ENCODE measurements around the gene OLFML3.

OLFML3 gene

DNA sequence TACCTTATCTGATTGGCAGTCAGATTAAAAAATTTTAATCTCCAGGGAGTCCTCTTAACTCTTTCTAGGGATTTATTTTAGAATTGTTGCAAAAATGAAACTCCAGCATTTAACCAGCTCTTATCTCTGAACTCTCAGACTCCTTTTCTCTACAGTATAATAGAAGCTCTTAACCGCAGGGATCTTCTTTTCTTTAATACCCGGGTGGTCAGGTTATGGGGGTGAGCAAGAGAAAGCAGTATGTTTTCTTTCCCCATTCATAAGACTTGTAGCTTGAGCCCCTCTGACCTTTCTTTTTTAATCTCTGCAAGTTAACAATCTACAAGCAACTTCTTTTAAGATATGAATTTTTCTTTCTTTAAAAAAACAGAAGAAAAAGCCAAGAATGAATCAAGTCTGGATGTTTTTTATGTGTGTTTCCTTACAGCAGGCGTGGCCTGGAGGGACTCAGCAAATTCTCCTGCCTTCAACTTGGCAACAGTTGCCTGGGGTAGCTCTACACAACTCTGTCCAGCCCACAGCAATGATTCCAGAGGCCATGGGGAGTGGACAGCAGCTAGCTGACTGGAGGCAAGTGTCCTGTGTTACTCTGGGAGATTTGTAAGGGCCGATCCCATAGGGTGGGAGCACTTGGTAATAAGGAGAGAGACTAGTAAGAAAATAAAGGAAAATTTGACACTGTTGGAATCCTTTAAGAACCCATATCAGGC lies 13.4 kb upstream of the OLFML3 start (continued):
- TF ChIP-seq, protein P1, sequence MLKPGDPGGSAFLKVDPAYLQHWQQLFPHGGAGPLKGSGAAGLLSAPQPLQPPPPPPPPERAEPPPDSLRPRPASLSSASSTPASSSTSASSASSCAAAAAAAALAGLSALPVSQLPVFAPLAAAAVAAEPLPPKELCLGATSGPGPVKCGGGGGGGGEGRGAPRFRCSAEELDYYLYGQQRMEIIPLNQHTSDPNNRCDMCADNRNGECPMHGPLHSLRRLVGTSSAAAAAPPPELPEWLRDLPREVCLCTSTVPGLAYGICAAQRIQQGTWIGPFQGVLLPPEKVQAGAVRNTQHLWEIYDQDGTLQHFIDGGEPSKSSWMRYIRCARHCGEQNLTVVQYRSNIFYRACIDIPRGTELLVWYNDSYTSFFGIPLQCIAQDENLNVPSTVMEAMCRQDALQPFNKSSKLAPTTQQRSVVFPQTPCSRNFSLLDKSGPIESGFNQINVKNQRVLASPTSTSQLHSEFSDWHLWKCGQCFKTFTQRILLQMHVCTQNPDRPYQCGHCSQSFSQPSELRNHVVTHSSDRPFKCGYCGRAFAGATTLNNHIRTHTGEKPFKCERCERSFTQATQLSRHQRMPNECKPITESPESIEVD (tag by site-specific recombination; IDR thresholded peaks at IDR 0.05) = no peak
- TF ChIP-seq, protein P2, sequence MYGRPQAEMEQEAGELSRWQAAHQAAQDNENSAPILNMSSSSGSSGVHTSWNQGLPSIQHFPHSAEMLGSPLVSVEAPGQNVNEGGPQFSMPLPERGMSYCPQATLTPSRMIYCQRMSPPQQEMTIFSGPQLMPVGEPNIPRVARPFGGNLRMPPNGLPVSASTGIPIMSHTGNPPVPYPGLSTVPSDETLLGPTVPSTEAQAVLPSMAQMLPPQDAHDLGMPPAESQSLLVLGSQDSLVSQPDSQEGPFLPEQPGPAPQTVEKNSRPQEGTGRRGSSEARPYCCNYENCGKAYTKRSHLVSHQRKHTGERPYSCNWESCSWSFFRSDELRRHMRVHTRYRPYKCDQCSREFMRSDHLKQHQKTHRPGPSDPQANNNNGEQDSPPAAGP (tag by site-specific recombination; IDR thresholded peaks at IDR 0.05) = no peak
- TF ChIP-seq SALL2 (tag by site-specific recombination; IDR thresholded peaks at IDR 0.05; ENCODE audit: borderline replicate concordance) = no peak
- no peak for TF ChIP-seq FEZF1 (tag by site-specific recombination; IDR thresholded peaks at IDR 0.05)
- TF ChIP-seq ZNF548 (tag by site-specific recombination; IDR thresholded peaks at IDR 0.05) = no peak
- TF ChIP-seq ZNF394 (tag by site-specific recombination; IDR thresholded peaks at IDR 0.05; ENCODE audit: borderline replicate concordance) = no peak
- no peak for TF ChIP-seq ZBTB21 (tag by site-specific recombination; IDR thresholded peaks at IDR 0.05)
- no peak for TF ChIP-seq ZNF121 (tag by site-specific recombination; IDR thresholded peaks at IDR 0.05)
- no peak for TF ChIP-seq ZNF10 (tag by site-specific recombination; IDR thresholded peaks at IDR 0.05)
- no peak for TF ChIP-seq KLF10 (tag by site-specific recombination; IDR thresholded peaks at IDR 0.05)
- TF ChIP-seq, protein P3, sequence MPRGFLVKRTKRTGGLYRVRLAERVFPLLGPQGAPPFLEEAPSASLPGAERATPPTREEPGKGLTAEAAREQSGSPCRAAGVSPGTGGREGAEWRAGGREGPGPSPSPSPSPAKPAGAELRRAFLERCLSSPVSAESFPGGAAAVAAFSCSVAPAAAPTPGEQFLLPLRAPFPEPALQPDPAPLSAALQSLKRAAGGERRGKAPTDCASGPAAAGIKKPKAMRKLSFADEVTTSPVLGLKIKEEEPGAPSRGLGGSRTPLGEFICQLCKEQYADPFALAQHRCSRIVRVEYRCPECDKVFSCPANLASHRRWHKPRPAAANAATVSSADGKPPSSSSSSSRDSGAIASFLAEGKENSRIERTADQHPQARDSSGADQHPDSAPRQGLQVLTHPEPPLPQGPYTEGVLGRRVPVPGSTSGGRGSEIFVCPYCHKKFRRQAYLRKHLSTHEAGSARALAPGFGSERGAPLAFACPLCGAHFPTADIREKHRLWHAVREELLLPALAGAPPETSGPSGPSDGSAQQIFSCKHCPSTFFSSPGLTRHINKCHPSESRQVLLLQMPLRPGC (tag by site-specific recombination; IDR thresholded peaks at IDR 0.05) = no peak
- TF ChIP-seq ZNF157 (tag by site-specific recombination; IDR thresholded peaks at IDR 0.05) = no peak

DNA sequence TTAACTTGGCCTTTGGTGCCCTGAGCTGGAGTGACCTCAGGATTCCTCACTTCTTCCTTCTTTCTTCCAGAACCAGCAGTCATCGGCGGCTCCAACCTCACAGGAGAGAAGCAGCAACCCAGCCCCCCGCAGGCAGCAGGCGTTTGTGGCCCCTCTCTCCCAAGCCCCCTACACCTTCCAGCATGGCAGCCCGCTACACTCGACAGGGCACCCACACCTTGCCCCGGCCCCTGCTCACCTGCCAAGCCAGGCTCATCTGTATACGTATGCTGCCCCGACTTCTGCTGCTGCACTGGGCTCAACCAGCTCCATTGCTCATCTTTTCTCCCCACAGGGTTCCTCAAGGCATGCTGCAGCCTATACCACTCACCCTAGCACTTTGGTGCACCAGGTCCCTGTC lies 6.3 kb upstream of the OLFML3 start:
- H3K4me1 ChIP-seq (ENCODE audit: control insufficient read depth, insufficient read depth, low read length) = no peaks in the 10 kb centered on the region
- ChIA-PET CTCF (interaction anchor here (0.6 kb wide), 1 partner anchor 222 kb away, joined by 5 read pairs; no protein-coding TSS in a partner anchor), POLR2A (no interaction called here)
- no peak overlapping the region for H3K4me3 ChIP-seq (ENCODE audit: low read depth, low read length)
- H3K36me3 ChIP-seq (ENCODE audit: control insufficient read depth in 2 of 2, insufficient read depth in 1 of 2, low read length in 2 of 2) = peaks cover 13 to 71% of the 10 kb centered on the region in 2 experiments
- no peaks in the 10 kb centered on the region for H3K9me3 ChIP-seq (ENCODE audit: control insufficient read depth, insufficient read depth, low read depth, low read length)
- H3K27ac ChIP-seq (ENCODE audit: extremely low read depth, low read depth, low read length) = no peak overlapping the region
- TF ChIP-seq ZSCAN16 (tag by site-specific recombination; IDR thresholded peaks at IDR 0.05) = no peak
- no peak for TF ChIP-seq SCRT2 (tag by site-specific recombination; IDR thresholded peaks at IDR 0.05)
- TF ChIP-seq, protein P4, sequence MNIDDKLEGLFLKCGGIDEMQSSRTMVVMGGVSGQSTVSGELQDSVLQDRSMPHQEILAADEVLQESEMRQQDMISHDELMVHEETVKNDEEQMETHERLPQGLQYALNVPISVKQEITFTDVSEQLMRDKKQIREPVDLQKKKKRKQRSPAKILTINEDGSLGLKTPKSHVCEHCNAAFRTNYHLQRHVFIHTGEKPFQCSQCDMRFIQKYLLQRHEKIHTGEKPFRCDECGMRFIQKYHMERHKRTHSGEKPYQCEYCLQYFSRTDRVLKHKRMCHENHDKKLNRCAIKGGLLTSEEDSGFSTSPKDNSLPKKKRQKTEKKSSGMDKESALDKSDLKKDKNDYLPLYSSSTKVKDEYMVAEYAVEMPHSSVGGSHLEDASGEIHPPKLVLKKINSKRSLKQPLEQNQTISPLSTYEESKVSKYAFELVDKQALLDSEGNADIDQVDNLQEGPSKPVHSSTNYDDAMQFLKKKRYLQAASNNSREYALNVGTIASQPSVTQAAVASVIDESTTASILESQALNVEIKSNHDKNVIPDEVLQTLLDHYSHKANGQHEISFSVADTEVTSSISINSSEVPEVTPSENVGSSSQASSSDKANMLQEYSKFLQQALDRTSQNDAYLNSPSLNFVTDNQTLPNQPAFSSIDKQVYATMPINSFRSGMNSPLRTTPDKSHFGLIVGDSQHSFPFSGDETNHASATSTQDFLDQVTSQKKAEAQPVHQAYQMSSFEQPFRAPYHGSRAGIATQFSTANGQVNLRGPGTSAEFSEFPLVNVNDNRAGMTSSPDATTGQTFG (tag by site-specific recombination; IDR thresholded peaks at IDR 0.05; ENCODE audit: borderline replicate concordance) = no peak
- no peak for TF ChIP-seq ZNF416 (tag by site-specific recombination; IDR thresholded peaks at IDR 0.05)
- no peak for TF ChIP-seq TRIM28 (IDR thresholded peaks at IDR 0.05; ENCODE audit: borderline replicate concordance, low read length)
- TF ChIP-seq, protein P5, sequence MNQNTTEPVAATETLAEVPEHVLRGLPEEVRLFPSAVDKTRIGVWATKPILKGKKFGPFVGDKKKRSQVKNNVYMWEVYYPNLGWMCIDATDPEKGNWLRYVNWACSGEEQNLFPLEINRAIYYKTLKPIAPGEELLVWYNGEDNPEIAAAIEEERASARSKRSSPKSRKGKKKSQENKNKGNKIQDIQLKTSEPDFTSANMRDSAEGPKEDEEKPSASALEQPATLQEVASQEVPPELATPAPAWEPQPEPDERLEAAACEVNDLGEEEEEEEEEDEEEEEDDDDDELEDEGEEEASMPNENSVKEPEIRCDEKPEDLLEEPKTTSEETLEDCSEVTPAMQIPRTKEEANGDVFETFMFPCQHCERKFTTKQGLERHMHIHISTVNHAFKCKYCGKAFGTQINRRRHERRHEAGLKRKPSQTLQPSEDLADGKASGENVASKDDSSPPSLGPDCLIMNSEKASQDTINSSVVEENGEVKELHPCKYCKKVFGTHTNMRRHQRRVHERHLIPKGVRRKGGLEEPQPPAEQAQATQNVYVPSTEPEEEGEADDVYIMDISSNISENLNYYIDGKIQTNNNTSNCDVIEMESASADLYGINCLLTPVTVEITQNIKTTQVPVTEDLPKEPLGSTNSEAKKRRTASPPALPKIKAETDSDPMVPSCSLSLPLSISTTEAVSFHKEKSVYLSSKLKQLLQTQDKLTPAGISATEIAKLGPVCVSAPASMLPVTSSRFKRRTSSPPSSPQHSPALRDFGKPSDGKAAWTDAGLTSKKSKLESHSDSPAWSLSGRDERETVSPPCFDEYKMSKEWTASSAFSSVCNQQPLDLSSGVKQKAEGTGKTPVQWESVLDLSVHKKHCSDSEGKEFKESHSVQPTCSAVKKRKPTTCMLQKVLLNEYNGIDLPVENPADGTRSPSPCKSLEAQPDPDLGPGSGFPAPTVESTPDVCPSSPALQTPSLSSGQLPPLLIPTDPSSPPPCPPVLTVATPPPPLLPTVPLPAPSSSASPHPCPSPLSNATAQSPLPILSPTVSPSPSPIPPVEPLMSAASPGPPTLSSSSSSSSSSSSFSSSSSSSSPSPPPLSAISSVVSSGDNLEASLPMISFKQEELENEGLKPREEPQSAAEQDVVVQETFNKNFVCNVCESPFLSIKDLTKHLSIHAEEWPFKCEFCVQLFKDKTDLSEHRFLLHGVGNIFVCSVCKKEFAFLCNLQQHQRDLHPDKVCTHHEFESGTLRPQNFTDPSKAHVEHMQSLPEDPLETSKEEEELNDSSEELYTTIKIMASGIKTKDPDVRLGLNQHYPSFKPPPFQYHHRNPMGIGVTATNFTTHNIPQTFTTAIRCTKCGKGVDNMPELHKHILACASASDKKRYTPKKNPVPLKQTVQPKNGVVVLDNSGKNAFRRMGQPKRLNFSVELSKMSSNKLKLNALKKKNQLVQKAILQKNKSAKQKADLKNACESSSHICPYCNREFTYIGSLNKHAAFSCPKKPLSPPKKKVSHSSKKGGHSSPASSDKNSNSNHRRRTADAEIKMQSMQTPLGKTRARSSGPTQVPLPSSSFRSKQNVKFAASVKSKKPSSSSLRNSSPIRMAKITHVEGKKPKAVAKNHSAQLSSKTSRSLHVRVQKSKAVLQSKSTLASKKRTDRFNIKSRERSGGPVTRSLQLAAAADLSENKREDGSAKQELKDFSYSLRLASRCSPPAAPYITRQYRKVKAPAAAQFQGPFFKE (tag by site-specific recombination; IDR thresholded peaks at IDR 0.05; ENCODE audit: borderline replicate concordance) = no peak
- no peak for TF ChIP-seq ZBTB7A (tag by site-specific recombination; IDR thresholded peaks at IDR 0.05; ENCODE audit: low read depth)
- TF ChIP-seq ZNF202 (tag by site-specific recombination; IDR thresholded peaks at IDR 0.05; ENCODE audit: borderline replicate concordance) = no peak
- TF ChIP-seq, protein P6, sequence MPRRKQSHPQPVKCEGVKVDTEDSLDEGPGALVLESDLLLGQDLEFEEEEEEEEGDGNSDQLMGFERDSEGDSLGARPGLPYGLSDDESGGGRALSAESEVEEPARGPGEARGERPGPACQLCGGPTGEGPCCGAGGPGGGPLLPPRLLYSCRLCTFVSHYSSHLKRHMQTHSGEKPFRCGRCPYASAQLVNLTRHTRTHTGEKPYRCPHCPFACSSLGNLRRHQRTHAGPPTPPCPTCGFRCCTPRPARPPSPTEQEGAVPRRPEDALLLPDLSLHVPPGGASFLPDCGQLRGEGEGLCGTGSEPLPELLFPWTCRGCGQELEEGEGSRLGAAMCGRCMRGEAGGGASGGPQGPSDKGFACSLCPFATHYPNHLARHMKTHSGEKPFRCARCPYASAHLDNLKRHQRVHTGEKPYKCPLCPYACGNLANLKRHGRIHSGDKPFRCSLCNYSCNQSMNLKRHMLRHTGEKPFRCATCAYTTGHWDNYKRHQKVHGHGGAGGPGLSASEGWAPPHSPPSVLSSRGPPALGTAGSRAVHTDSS (tag by site-specific recombination; IDR thresholded peaks at IDR 0.05) = no peak
- no peak for TF ChIP-seq ZBTB20 (tag by site-specific recombination; IDR thresholded peaks at IDR 0.05)
- TF ChIP-seq KLF10 (tag by site-specific recombination; IDR thresholded peaks at IDR 0.05) = no peak

All from HEK293 (cell line).